Kidney epithelial cell (primary cell): ENCODE data around the gene RARB. TPM values are rescaled to one million over a fixed set of nuclear protein-coding genes. Genes with fewer than 3 reads are reported as not detected.
A peak's percentile ranks its signal among the peaks of the same experiment; 100 is the strongest.

ENCODE experiments used
- DNase-seq: peaks from one replicate; pipeline ENCODE4 v3.0.0-alpha.2; 2010; ENCODE audit warnings: low read depth
- H3K27me3 ChIP-seq: 2 replicates; pipeline ENCODE4 v1.6.0; 2011; ENCODE audit warnings: low read length; ENCODE audit not compliant: control insufficient read depth, insufficient read depth
- H3K36me3 ChIP-seq: 2 replicates; pipeline ENCODE4 v1.5.1; 2011; ENCODE audit warnings: low read length; ENCODE audit not compliant: control insufficient read depth, insufficient read depth
- H3K4me3 ChIP-seq: 2 replicates; pipeline ENCODE4 v1.5.1; 2011; ENCODE audit warnings: low read depth, mild to moderate bottlenecking, control low read depth, low read length
- total RNA-seq: library from RNA; depleted of rRNA; stranded (reverse); fragments of >200 nt; gene quantifications from 2 replicates; pipeline ENCODE4 v1.2.3, GENCODE V29; 2015
- TF ChIP-seq, protein P1 (sequence below): IDR thresholded peaks from 2 replicates; pipeline ENCODE4 v1.5.1; 2011; ENCODE audit warnings: mild to moderate bottlenecking, moderate library complexity, low read length, control low read depth, inconsistent platforms; ENCODE audit not compliant: insufficient read depth, poor library complexity, severe bottlenecking

The RARB gene
- total RNA-seq, 1 donor from 2014 or later = 3.6 TPM

GRCh38 chr3:25461946-25462345 lies 33.9 kb downstream of the RARB start:
- TF ChIP-seq, protein P1, sequence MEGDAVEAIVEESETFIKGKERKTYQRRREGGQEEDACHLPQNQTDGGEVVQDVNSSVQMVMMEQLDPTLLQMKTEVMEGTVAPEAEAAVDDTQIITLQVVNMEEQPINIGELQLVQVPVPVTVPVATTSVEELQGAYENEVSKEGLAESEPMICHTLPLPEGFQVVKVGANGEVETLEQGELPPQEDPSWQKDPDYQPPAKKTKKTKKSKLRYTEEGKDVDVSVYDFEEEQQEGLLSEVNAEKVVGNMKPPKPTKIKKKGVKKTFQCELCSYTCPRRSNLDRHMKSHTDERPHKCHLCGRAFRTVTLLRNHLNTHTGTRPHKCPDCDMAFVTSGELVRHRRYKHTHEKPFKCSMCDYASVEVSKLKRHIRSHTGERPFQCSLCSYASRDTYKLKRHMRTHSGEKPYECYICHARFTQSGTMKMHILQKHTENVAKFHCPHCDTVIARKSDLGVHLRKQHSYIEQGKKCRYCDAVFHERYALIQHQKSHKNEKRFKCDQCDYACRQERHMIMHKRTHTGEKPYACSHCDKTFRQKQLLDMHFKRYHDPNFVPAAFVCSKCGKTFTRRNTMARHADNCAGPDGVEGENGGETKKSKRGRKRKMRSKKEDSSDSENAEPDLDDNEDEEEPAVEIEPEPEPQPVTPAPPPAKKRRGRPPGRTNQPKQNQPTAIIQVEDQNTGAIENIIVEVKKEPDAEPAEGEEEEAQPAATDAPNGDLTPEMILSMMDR = no peak
- H3K36me3 ChIP-seq = no peaks in the 10 kb centered on the region
- H3K27me3 ChIP-seq = no peaks in the 10 kb centered on the region
- no peak for DNase-seq
- no peak overlapping the region for H3K4me3 ChIP-seq

DNA sequence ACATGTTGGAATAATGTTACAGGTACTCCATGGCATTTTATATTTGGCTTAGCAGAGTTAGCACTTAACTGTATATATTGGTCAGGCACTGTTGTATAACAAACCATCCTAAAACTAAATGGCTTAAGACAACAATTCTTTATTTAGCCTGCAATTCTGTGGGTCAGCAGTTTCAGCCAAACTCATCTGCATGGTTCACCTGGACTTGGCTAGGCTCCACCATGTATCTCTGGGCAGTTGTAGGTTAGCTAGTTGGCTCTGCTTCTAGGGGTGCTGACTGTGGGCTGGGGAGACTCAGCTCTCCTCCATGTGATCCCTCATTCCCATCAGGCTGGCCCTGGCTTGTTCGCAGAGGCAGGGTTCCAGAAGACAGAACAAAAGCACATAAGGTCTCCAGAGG lies 34.4 kb downstream of the RARB start:
- DNase-seq = no peak
- no peaks in the 10 kb centered on the region for H3K36me3 ChIP-seq
- no peak overlapping the region for H3K4me3 ChIP-seq
- TF ChIP-seq, protein P1 = no peak
- no peaks in the 10 kb centered on the region for H3K27me3 ChIP-seq

GRCh38 chr3:25463836-25464418 lies 35.9 kb downstream of the RARB start:
- TF ChIP-seq, protein P1 = no peak
- no peak for DNase-seq
- H3K4me3 ChIP-seq = no peak overlapping the region
- no peaks in the 10 kb centered on the region for H3K27me3 ChIP-seq
- no peaks in the 10 kb centered on the region for H3K36me3 ChIP-seq

DNA sequence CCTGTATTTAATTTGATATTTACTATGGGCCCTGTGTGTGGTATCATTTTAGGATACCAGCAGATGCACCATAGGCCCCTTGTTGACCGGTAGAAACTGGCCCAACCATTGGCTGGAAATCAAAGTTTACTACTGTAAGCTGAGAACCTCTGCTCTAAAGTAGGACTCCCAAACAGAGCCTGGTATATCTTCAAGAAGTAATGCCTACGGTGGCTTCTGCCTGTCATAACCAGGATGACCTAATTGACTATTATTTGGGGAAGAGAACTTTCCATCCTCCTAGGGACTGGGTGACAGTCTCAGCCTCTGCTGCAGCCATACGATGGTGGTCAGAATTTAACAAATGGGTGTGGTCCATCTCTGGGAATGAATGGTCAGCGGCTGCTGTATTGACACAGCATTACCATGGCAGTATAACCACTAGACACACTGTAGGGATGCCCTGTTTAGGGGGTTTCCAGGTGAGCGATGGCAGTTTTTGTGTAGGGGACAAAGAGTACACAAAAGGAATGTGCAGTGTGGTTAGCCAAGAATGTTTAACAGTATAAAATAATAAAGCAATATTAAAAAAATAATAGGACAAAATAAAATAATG lies 37.3 kb downstream of the RARB start:
- no peaks in the 10 kb centered on the region for H3K27me3 ChIP-seq
- no peak for DNase-seq
- TF ChIP-seq, protein P1 = no peak
- H3K4me3 ChIP-seq = no peak overlapping the region
- no peaks in the 10 kb centered on the region for H3K36me3 ChIP-seq

- no peak overlapping the region for H3K4me3 ChIP-seq
- no peaks in the 10 kb centered on the region for H3K36me3 ChIP-seq
- TF ChIP-seq, protein P1 = peak; percentile 10
- DNase-seq = no peak
- no peaks in the 10 kb centered on the region for H3K27me3 ChIP-seq
Measured at GRCh38 chr3:25468866-25469319, 40.8 kb downstream of the RARB start.

- no peaks in the 10 kb centered on the region for H3K27me3 ChIP-seq
- H3K4me3 ChIP-seq = no peak overlapping the region
- TF ChIP-seq, protein P1 = no peak
- H3K36me3 ChIP-seq = no peaks in the 10 kb centered on the region
- no peak for DNase-seq
Measured at GRCh38 chr3:25469558-25469957, 41.5 kb downstream of the RARB start.
